ENCODE measurements around the gene CHRM4. TPM values are rescaled to one million over a fixed set of nuclear protein-coding genes. Genes with fewer than 3 reads are reported as not detected.

The CHRM4 gene
- total and polyA plus RNA-seq, 2 of the 13 experiments (the other 11 are each of a cell fraction or from before 2014, with no cell fraction given), result 0.13 to 0.21 TPM

DNA sequence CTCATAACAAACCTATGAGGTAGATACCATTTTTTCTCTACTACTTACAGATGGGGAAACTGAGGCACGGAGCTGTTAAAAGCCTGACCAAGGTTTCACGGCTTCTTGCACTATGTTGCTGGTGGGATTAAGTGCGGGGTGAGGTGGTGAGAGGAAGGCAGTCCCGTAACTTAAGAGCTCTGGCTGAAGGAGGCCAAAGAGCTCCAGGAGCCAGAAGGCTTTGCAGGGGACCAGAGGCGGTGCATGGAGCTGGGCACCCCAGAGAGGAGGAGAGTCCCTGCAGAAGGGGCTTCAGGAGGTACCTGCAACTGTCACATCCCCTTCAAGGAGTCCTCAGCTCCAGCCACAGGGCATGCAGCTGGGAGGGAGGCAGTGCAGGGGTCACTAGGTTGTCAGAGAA, 4.1 kb downstream of the CHRM4 start (continued):
- TF ChIP-seq, protein P1, sequence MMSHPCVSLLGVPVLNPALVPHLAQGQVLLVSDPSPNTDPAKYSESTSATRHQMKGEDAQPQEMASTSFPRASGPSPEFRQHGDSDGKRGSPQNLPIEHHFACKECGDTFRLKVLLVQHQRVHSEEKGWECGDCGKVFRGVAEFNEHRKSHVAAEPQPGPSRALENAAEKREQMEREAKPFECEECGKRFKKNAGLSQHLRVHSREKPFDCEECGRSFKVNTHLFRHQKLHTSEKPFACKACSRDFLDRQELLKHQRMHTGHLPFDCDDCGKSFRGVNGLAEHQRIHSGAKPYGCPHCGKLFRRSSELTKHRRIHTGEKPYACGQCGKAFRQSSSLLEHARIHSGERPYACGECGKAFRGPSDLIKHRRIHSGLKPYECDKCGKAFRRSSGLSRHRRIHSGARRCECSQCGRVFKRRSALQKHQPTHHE (CRISPR knock-in tag; IDR thresholded peaks at IDR 0.05; ENCODE audit: borderline replicate concordance), result no peak

DNA sequence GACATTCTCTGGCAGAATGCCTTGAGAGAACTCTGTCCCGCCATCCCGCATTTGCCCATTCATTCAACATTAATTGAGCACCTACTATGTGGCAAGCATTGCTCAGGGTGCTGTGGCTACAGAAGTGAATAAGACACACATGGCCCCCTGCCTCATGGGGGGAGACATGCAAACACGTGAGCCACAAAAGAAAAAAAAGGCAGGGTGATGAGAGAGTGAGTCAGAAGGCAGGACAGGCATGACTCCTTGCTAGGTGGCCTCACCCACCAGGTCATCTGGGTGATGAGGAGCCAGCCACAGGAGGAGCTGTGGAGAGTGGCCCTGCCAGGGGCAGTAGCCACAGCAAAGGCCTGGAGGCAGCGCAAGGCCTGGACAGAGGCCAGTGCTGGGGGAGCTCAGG, 4.9 kb downstream of the CHRM4 start:
- in situ Hi-C loops (cut with HindIII; ENCODE audit: extremely low pct_ligation_motif_present, low pct_unique_long_range_greater_than_20kb) (loop anchor here (5.0 kb wide), 1 partner anchor 146 kb away; no protein-coding TSS in a partner anchor), intact Hi-C loops (cut with micrococcal nuclease; ENCODE audit: unreplicated experiment) (no loop called here)
- FAIRE-seq, result no peak
- no peak for ATAC-seq
- H3K9me3 ChIP-seq (ENCODE audit: low read length), result no peaks in the 10 kb centered on the region
- H3K79me2 ChIP-seq (ENCODE audit: insufficient read depth, low read length), result peaks cover 4% of the 10 kb centered on the region
- no peak overlapping the region for H2AFZ ChIP-seq (ENCODE audit: low read length)
- no peak for DNase-seq (ENCODE audit: low spot score)
- H3K9ac ChIP-seq (ENCODE audit: insufficient read depth, low read depth, low read length), result no peak overlapping the region
- WGBS (ENCODE audit: low lambda C conversion rate), result 60% methylated on average over 4 of the region's 4 CpGs
- 0 out of 5 replicates have a peak, but pooled peaks cover 0 to 1% of the 10 kb centered on the region in 2 experiments for H3K36me3 ChIP-seq (replicated peaks in 1 of 2; ENCODE audit: control insufficient read depth in 1 of 2, insufficient read depth in 2 of 2, low read length in 2 of 2)
- TF ChIP-seq, protein P2, sequence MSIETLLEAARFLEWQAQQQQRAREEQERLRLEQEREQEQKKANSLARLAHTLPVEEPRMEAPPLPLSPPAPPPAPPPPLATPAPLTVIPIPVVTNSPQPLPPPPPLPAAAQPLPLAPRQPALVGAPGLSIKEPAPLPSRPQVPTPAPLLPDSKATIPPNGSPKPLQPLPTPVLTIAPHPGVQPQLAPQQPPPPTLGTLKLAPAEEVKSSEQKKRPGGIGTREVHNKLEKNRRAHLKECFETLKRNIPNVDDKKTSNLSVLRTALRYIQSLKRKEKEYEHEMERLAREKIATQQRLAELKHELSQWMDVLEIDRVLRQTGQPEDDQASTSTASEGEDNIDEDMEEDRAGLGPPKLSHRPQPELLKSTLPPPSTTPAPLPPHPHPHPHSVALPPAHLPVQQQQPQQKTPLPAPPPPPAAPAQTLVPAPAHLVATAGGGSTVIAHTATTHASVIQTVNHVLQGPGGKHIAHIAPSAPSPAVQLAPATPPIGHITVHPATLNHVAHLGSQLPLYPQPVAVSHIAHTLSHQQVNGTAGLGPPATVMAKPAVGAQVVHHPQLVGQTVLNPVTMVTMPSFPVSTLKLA (IDR thresholded peaks at IDR 0.05), result peak; percentile 65
- peak; percentile 52; the same call in 1 of the 2 replicates for TF ChIP-seq BHLHE40 (IDR thresholded peaks at IDR 0.05; ENCODE audit: low read length)
- TF ChIP-seq, protein P3, sequence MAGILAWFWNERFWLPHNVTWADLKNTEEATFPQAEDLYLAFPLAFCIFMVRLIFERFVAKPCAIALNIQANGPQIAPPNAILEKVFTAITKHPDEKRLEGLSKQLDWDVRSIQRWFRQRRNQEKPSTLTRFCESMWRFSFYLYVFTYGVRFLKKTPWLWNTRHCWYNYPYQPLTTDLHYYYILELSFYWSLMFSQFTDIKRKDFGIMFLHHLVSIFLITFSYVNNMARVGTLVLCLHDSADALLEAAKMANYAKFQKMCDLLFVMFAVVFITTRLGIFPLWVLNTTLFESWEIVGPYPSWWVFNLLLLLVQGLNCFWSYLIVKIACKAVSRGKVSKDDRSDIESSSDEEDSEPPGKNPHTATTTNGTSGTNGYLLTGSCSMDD (CRISPR knock-in tag; IDR thresholded peaks at IDR 0.05), result no peak
- TF ChIP-seq FOSL2 (CRISPR knock-in tag; IDR thresholded peaks at IDR 0.05), result peak; percentile 52
- peaks cover 13 to 36% of the 10 kb centered on the region in 2 experiments for H3K27me3 ChIP-seq (ENCODE audit: control insufficient read depth in 1 of 2, insufficient read depth in 2 of 2, low read length in 2 of 2)
- H4K20me1 ChIP-seq (ENCODE audit: insufficient read depth, low read length), result peaks cover 11% of the 10 kb centered on the region
- no peak overlapping the region for H3K4me3 ChIP-seq (replicated peaks in 1 of 3; ENCODE audit: insufficient read depth in 1 of 3, low read depth in 2 of 3, low read length in 3 of 3)
- no peak overlapping the region for H3K27ac ChIP-seq (ENCODE audit: extremely low read length, insufficient read depth, low read length)
- POLR2A ChIA-PET, result no interaction called here
- CTCF ChIA-PET (ENCODE audit: low intra/inter-chr PET ratio, low total read pairs), result no interaction called here
- H3K4me1 ChIP-seq (ENCODE audit: insufficient read depth, low read length), result peaks cover 62% of the 10 kb centered on the region
- no TSS peak for BruUV-seq (replicated peaks)
- H3K4me2 ChIP-seq (ENCODE audit: low read depth, low read length), result no peak overlapping the region
